ENCODE results near the gene SMOC1.

Gene SMOC1

GRCh38 chr14:69842686-69843420 lies 36.4 kb upstream of the SMOC1 start:
- TF ChIP-seq FOXP2 (optimal IDR thresholded peaks at IDR 0.05; ENCODE audit: borderline replicate concordance, extremely low read depth, extremely low read length, insufficient read depth) = no peak
- TF ChIP-seq REST (IDR thresholded peaks at IDR 0.05; ENCODE audit: insufficient read depth in 1 of 2, low read depth in 2 of 2, low read length in 2 of 2) = no peak
- no peak for TF ChIP-seq POLR2AphosphoS5 (IDR thresholded peaks at IDR 0.05; ENCODE audit: low read depth, low read length)
- no peak for TF ChIP-seq TAF1 (IDR thresholded peaks at IDR 0.05; ENCODE audit: borderline replicate concordance, insufficient read depth, low read length)
- TF ChIP-seq SIN3A (IDR thresholded peaks at IDR 0.05; ENCODE audit: borderline replicate concordance, insufficient read depth, low read length) = no peak

- TF ChIP-seq FOXP2 (optimal IDR thresholded peaks at IDR 0.05; ENCODE audit: borderline replicate concordance, extremely low read depth, extremely low read length, insufficient read depth) (no peak), POLR2AphosphoS5 (IDR thresholded peaks at IDR 0.05; ENCODE audit: low read depth, low read length) (no peak), SIN3A (IDR thresholded peaks at IDR 0.05; ENCODE audit: borderline replicate concordance, insufficient read depth, low read length) (no peak), TAF1 (IDR thresholded peaks at IDR 0.05; ENCODE audit: borderline replicate concordance, insufficient read depth, low read length) (no peak), REST (IDR thresholded peaks at IDR 0.05; ENCODE audit: insufficient read depth in 1 of 2, low read depth in 2 of 2, low read length in 2 of 2) (no peak)
Measured at GRCh38 chr14:69844171-69844570, 35.0 kb upstream of the SMOC1 start.

- no peak for TF ChIP-seq POLR2AphosphoS5 (IDR thresholded peaks at IDR 0.05; ENCODE audit: low read depth, low read length)
- TF ChIP-seq SIN3A (IDR thresholded peaks at IDR 0.05; ENCODE audit: borderline replicate concordance, insufficient read depth, low read length) = no peak
- no peak for TF ChIP-seq REST (IDR thresholded peaks at IDR 0.05; ENCODE audit: insufficient read depth in 1 of 2, low read depth in 2 of 2, low read length in 2 of 2)
- no peak for TF ChIP-seq TAF1 (IDR thresholded peaks at IDR 0.05; ENCODE audit: borderline replicate concordance, insufficient read depth, low read length)
- no peak for TF ChIP-seq FOXP2 (optimal IDR thresholded peaks at IDR 0.05; ENCODE audit: borderline replicate concordance, extremely low read depth, extremely low read length, insufficient read depth)
Measured at GRCh38 chr14:69845050-69845581, 34.1 kb upstream of the SMOC1 start.

GRCh38 chr14:69845787-69846186 lies 33.4 kb upstream of the SMOC1 start:
- TF ChIP-seq REST (IDR thresholded peaks at IDR 0.05; ENCODE audit: insufficient read depth in 1 of 2, low read depth in 2 of 2, low read length in 2 of 2) (no peak), SIN3A (IDR thresholded peaks at IDR 0.05; ENCODE audit: borderline replicate concordance, insufficient read depth, low read length) (no peak), TAF1 (IDR thresholded peaks at IDR 0.05; ENCODE audit: borderline replicate concordance, insufficient read depth, low read length) (no peak), FOXP2 (optimal IDR thresholded peaks at IDR 0.05; ENCODE audit: borderline replicate concordance, extremely low read depth, extremely low read length, insufficient read depth) (no peak), POLR2AphosphoS5 (IDR thresholded peaks at IDR 0.05; ENCODE audit: low read depth, low read length) (no peak)

All from PFSK-1 (cell line).